ENCODE results near the gene RTTN. TPM values are rescaled to one million over a fixed set of nuclear protein-coding genes. Genes with fewer than 3 reads are reported as not detected.
A peak's percentile ranks its signal among the peaks of the same experiment; 100 is the strongest.

RTTN gene
- total RNA-seq, 1 donor from 2014 or later, result 10.6 TPM

DNA sequence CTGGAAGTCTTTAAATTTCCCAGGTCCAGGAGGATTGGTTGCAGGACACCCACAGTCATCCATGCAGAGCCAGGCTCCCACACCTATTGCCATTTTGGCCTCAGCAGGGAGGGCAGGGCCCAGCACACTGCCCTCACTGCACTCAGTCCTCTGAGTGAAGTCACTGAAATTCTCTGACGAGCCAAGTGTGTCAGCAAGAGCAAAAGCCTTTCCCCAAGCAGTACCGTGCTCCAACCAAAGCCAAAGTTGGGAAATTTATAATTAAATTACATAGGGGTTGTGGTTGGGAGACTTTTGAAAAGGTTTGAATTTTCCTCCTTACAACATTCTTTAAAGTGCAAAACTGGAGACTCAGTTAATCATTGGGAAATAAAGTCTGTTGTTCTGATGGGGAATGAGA, 159.3 kb downstream of the RTTN start:
- Histone ChIP-seq H3K4me3 (peak overlapping the region; percentile 53), H3K36me3 (peaks cover 11% of the 10 kb centered on the region), H3K27me3 (ENCODE audit: low read depth) (no peaks in the 10 kb centered on the region), H3K27ac (replicated peaks) (peak overlapping the region; percentile 42), H3K4me1 (peaks cover 32% of the 10 kb centered on the region), H3K9me3 (replicated peaks) (no peaks in the 10 kb centered on the region)
- no peak for DNase-seq
- intact Hi-C loops (cut with micrococcal nuclease), result no loop called here
- TF ChIP-seq, protein P1, sequence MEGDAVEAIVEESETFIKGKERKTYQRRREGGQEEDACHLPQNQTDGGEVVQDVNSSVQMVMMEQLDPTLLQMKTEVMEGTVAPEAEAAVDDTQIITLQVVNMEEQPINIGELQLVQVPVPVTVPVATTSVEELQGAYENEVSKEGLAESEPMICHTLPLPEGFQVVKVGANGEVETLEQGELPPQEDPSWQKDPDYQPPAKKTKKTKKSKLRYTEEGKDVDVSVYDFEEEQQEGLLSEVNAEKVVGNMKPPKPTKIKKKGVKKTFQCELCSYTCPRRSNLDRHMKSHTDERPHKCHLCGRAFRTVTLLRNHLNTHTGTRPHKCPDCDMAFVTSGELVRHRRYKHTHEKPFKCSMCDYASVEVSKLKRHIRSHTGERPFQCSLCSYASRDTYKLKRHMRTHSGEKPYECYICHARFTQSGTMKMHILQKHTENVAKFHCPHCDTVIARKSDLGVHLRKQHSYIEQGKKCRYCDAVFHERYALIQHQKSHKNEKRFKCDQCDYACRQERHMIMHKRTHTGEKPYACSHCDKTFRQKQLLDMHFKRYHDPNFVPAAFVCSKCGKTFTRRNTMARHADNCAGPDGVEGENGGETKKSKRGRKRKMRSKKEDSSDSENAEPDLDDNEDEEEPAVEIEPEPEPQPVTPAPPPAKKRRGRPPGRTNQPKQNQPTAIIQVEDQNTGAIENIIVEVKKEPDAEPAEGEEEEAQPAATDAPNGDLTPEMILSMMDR (IDR thresholded peaks at IDR 0.05; ENCODE audit: borderline replicate concordance), result no peak

DNA sequence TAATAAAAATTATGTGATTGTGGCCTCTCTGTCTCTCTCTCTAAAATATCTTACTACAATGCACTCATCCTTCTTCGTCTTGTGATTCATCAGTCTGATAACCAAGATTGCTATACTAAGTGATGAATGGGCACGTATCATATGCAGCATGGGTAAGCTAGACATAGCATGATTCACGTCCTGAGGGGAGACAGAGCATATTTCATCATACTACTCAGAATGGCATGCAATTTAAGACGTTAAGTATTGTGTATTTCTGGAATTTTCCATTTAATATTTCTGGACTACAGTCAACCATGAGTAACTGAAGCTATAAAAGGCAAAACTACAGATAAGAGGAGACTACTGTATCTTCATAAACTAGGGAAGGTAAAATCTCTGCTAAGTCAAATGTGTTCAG, 160.9 kb downstream of the RTTN start:
- Histone ChIP-seq H3K36me3 (no peaks in the 10 kb centered on the region), H3K9me3 (replicated peaks) (no peaks in the 10 kb centered on the region), H3K27ac (replicated peaks) (no peak overlapping the region), H3K4me1 (peaks cover 32% of the 10 kb centered on the region), H3K27me3 (ENCODE audit: low read depth) (no peaks in the 10 kb centered on the region), H3K4me3 (no peak overlapping the region)
- no peak for DNase-seq
- TF ChIP-seq, protein P1 (IDR thresholded peaks at IDR 0.05; ENCODE audit: borderline replicate concordance), result no peak
- intact Hi-C loops (cut with micrococcal nuclease), result loop anchor here (5.0 kb wide), 1 partner anchor 52 kb away; no protein-coding TSS in a partner anchor

DNA sequence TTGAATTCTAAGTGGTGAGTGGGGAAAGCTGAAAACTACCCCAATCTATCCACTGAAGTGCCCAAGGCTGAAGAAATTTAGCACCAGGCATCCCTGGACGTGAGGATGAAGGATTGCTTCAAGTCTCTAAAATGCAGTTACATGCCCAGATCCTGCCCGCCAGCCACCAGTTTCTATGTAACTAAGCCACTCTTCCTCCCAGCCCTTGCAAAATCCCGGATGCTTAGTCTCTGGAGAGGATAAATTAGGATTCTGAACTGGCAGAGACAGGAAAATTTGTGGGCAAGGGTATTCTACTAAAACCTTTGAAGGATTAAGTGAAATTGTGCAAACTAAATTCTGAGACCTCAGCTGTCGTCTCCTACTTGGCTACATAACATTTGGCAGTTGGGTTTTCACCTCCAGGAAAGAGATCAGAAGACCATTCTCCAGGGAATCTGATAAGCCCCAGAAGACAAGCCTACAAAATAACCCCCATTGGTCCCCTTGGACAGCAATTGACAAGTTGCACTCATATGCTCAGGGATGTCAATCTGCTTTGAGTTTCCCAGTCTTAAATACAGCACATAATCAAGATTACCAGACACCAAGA, 163.9 kb downstream of the RTTN start:
- intact Hi-C loops (cut with micrococcal nuclease), result loop anchor here (5.0 kb wide), 1 partner anchor 49 kb away; no protein-coding TSS in a partner anchor
- Histone ChIP-seq H3K4me1 (peaks cover 25% of the 10 kb centered on the region), H3K36me3 (peaks cover 8% of the 10 kb centered on the region), H3K27me3 (ENCODE audit: low read depth) (no peaks in the 10 kb centered on the region), H3K27ac (replicated peaks) (no peak overlapping the region), H3K4me3 (no peak overlapping the region), H3K9me3 (replicated peaks) (no peaks in the 10 kb centered on the region)
- TF ChIP-seq, protein P1 (IDR thresholded peaks at IDR 0.05; ENCODE audit: borderline replicate concordance), result no peak
- DNase-seq, result no peak

DNA sequence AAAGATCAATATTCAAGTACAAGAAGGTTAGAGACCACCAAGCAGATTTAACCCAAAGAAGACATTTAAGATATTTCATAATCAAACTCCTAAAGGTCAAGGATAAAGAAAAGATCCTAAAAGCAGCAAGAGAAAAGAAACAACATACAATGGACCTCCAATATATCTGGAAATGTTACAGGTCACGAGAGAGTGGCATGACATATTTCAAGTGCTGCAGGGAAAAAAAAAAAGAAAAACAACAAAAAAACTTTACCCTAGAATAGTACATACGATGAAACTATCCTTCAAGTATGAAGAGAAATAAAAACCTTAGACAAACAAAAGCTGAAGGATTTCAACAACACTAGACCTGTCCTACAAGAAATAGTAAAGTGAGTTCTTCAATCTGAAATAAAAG, 166.3 kb downstream of the RTTN start:
- H3K9me3 ChIP-seq (replicated peaks), result no peaks in the 10 kb centered on the region
- no peak overlapping the region for H3K27ac ChIP-seq (replicated peaks)
- TF ChIP-seq, protein P1 (IDR thresholded peaks at IDR 0.05; ENCODE audit: borderline replicate concordance), result no peak
- no peaks in the 10 kb centered on the region for H3K27me3 ChIP-seq (ENCODE audit: low read depth)
- H3K36me3 ChIP-seq, result peaks cover 16% of the 10 kb centered on the region
- H3K4me3 ChIP-seq, result no peak overlapping the region
- intact Hi-C loops (cut with micrococcal nuclease), result no loop called here
- H3K4me1 ChIP-seq, result peaks cover 5% of the 10 kb centered on the region
- DNase-seq, result no peak

DNA sequence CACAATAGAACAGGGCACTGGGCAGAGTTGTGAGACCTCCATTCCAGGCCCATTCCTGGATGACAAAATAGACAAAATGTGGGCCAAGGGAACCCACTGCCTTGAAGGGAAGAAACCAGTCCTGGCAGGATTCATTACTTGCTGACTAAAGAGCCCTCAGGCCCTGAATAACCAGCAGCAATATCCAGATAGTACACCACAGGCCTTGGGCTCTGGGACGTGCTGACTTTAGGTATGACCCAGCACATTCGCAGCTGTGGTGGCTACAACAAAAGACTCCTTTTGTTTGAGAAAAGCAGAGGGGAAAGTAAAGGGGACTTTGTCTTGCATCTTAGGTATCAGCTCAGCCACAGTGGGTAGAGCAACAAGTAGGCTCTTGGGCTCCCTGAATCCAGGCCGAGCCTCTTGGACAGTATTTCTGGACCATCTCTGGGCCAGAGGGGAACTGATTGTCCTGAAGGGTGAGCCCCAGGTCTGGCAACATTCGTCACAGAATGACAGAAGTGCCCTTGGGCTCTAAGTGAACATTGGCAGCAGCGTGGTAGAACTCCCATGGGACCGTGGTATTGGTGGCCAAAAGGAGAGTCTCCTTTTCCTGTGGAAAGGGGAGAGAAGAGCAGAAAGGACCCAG, 167.9 kb downstream of the RTTN start:
- Histone ChIP-seq H3K36me3 (peaks cover 16% of the 10 kb centered on the region), H3K4me1 (peaks cover 5% of the 10 kb centered on the region), H3K9me3 (replicated peaks) (no peaks in the 10 kb centered on the region), H3K27me3 (ENCODE audit: low read depth) (no peaks in the 10 kb centered on the region), H3K27ac (replicated peaks) (no peak overlapping the region), H3K4me3 (no peak overlapping the region)
- DNase-seq, result no peak
- intact Hi-C loops (cut with micrococcal nuclease), result no loop called here
- TF ChIP-seq, protein P1 (IDR thresholded peaks at IDR 0.05; ENCODE audit: borderline replicate concordance), result no peak
